Measurements from ENCODE around the gene PJA1. TPM values are rescaled to one million over a fixed set of nuclear protein-coding genes. Genes with fewer than 3 reads are reported as not detected.

The PJA1 gene
- 12.5 and 15.0 TPM in 2 replicates for total RNA-seq

DNA sequence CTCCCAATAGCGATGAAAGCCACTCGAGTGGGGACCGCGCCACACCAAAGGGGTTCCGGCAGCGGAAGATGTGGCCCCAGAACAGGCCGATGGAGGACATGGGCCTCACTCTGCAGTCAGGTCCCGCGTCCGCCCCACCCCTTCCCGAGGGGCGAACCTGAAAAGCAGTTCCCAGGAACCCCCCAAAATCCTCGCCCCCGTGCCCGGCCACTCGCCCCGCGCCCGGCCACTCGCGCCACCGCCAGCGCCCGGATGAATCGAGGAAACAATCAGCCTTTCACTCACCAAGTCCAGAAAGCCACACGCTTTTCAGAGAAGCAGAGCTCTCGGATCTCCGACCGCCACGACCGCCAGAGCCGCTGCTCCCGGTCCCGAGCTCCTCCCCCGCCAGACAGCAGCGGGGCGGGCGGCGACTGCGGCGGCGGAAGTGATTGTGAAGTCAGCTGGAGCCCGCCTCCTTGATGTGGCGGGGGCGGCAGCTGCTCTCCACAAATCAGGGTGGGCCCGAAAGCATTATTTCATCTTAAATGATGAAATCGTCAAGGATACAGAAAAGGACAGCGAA lies at the start of gene PJA1:
PJA1 (minus strand) TSS at position 367 of the 565 bp plus-strand sequence. CDS start 2,380 bp downstream, outside the sequence.

Data from vein endothelial cell (primary cell).